IMR-90 (cell line): Measurements from ENCODE around the gene HEPH. TPM values are rescaled to one million over a fixed set of nuclear protein-coding genes. Genes with fewer than 3 reads are reported as not detected.

Experiments
- ATAC-seq: fragments of 200-7000 bp; cut with Tn5 transposase; 2 replicates; pipeline ENCODE4 v1.9.1; 2020; ENCODE audit warnings: low read depth, mild to moderate bottlenecking, moderate library complexity
- BruUV-seq: library from RNA; stranded (reverse); fragments of 400-500 nt; replicated peaks from 2 replicates; lab custom pipeline; 2021; lab: Mats Ljungman, UMichigan
- CTCF ChIA-PET: fragments of 300-600 bp; formaldehyde crosslinking; extraction: SDS; loops from one replicate; lab custom pipeline; 2021; ENCODE audit warnings: antibody characterized with exemption; lab: Yijun Ruan, JAX
- POLR2A ChIA-PET: fragments of 300-600 bp; sonication (Branson Sonifier 250); formaldehyde crosslinking; loops from one replicate; lab custom pipeline; 2022; ENCODE audit warnings: antibody characterized with exemption; ENCODE audit not compliant: unreplicated experiment; lab: Charles Lee
- DNase-seq: peaks from one replicate; pipeline ENCODE4 v3.0.0; 2013
- H2AFZ ChIP-seq: replicated peaks from 2 replicates; pipeline ENCODE3; 2013; ENCODE audit warnings: low read length, mild to moderate bottlenecking; ENCODE audit not compliant: poor library complexity
- H2AK5ac ChIP-seq: 2 replicates; pipeline ENCODE4 v1.6.1; 2013; ENCODE audit warnings: low read depth, low read length, inconsistent platforms
- H2AK9ac ChIP-seq: replicated peaks from 2 replicates; pipeline ENCODE3; 2013; ENCODE audit warnings: mild to moderate bottlenecking, low read depth, low read length, moderate library complexity; ENCODE audit not compliant: poor library complexity
- H2BK120ac ChIP-seq: 2 replicates; pipeline ENCODE4 v1.6.1; 2013; ENCODE audit warnings: low read depth, low read length, inconsistent platforms
- H2BK15ac ChIP-seq: 3 replicates; pipeline ENCODE4 v1.6.1; 2013; ENCODE audit warnings: low read depth, low read length, inconsistent platforms
- H2BK20ac ChIP-seq: 2 replicates; pipeline ENCODE4 v1.6.1; 2013; ENCODE audit warnings: low read depth, mild to moderate bottlenecking, inconsistent platforms, low read length, moderate library complexity
- H2BK5ac ChIP-seq: 2 replicates; pipeline ENCODE4 v1.6.1; 2013; ENCODE audit warnings: mild to moderate bottlenecking, low read depth, low read length, inconsistent platforms; ENCODE audit not compliant: poor library complexity, severe bottlenecking
- H3K14ac ChIP-seq: replicated peaks from 2 replicates; pipeline ENCODE4 v1.6.1; 2013; ENCODE audit warnings: low read depth, low read length, inconsistent platforms
- H3K18ac ChIP-seq: 2 replicates; pipeline ENCODE4 v1.6.1; 2013; ENCODE audit warnings: low read depth, low read length, control low read depth
- H3K23ac ChIP-seq: 2 replicates; pipeline ENCODE4 v1.6.1; 2013; ENCODE audit warnings: low read depth, low read length, inconsistent platforms
- H3K27ac ChIP-seq: 2 replicates; pipeline ENCODE4 v1.5.1; 2013; ENCODE audit warnings: mild to moderate bottlenecking, control low read depth, low read length; ENCODE audit not compliant: insufficient read depth
- H3K27me3 ChIP-seq: 2 replicates; pipeline ENCODE4 v1.6.1; 2013; ENCODE audit warnings: low read length; ENCODE audit not compliant: control insufficient read depth, insufficient read depth
- H3K36me3 ChIP-seq: 2 replicates; pipeline ENCODE4 v1.6.1; 2013; ENCODE audit warnings: low read length, mixed read lengths; ENCODE audit not compliant: control insufficient read depth, insufficient read depth
- H3K4ac ChIP-seq: 2 replicates; pipeline ENCODE4 v1.6.1; 2013; ENCODE audit warnings: low read depth, low read length, inconsistent platforms
- H3K4me1 ChIP-seq: 2 replicates; pipeline ENCODE4 v1.6.1; 2013; ENCODE audit warnings: low read length, mixed read lengths; ENCODE audit not compliant: control insufficient read depth, insufficient read depth
- H3K4me2 ChIP-seq: 2 replicates; pipeline ENCODE4 v1.6.1; 2013; ENCODE audit warnings: low read depth, mild to moderate bottlenecking, control low read depth, low read length, moderate library complexity
- H3K4me3 ChIP-seq: 2 replicates; pipeline ENCODE4 v1.5.1; 2013; ENCODE audit warnings: low read depth, mild to moderate bottlenecking, control low read depth, low read length, moderate library complexity; ENCODE audit not compliant: insufficient read depth
- H3K56ac ChIP-seq: 2 replicates; pipeline ENCODE4 v1.6.1; 2013; ENCODE audit warnings: low read length, inconsistent platforms; ENCODE audit not compliant: insufficient read depth; ENCODE audit errors: extremely low read depth
- H3K79me1 ChIP-seq, 2 experiments: 2 replicates each; pipeline ENCODE4 v1.6.1; 2013; ENCODE audit warnings: low read length in 2 of 2, inconsistent platforms in 1 of 2, low read depth in 1 of 2
- H3K9ac ChIP-seq: 2 replicates; pipeline ENCODE4 v1.6.1; 2013; ENCODE audit warnings: low read depth, low read length, control low read depth
- H3K9me1 ChIP-seq: 2 replicates; pipeline ENCODE4 v1.6.1; 2013; ENCODE audit warnings: low read length, inconsistent platforms; ENCODE audit not compliant: insufficient read depth
- H3K9me3 ChIP-seq: 2 replicates; pipeline ENCODE4 v1.6.1; 2013; ENCODE audit warnings: low read length; ENCODE audit not compliant: control insufficient read depth, insufficient read depth
- H4K20me1 ChIP-seq: 2 replicates; pipeline ENCODE4 v1.6.1; 2013; ENCODE audit warnings: low read length, inconsistent platforms; ENCODE audit not compliant: insufficient read depth
- H4K5ac ChIP-seq: 2 replicates; pipeline ENCODE4 v1.6.1; 2013; ENCODE audit warnings: mild to moderate bottlenecking, low read depth, low read length, control low read depth
- H4K8ac ChIP-seq, 2 experiments: 2 replicates each; pipeline ENCODE4 v1.6.1; 2013; ENCODE audit warnings: low read depth in 2 of 2, low read length in 2 of 2, control low read depth in 1 of 2, inconsistent platforms in 1 of 2
- H4K91ac ChIP-seq: 2 replicates; pipeline ENCODE4 v1.6.1; 2013; ENCODE audit warnings: low read depth, low read length, inconsistent platforms; ENCODE audit not compliant: insufficient read depth
- CTCF ChIP-seq: conservative IDR thresholded peaks from 2 replicates; pipeline ENCODE4 v1.5.1; 2012; ENCODE audit warnings: mild to moderate bottlenecking, low read depth, low read length, improper control_type of control experiment
- MAFK ChIP-seq: IDR thresholded peaks from 2 replicates; pipeline ENCODE4 v1.6.1; 2012; ENCODE audit warnings: low read depth, low read length, improper control_type of control experiment
- MXI1 ChIP-seq: IDR thresholded peaks from 2 replicates; pipeline ENCODE4 v1.6.1; 2012; ENCODE audit warnings: low read depth, mild to moderate bottlenecking, low read length, moderate library complexity, borderline replicate concordance
- NFE2L2 ChIP-seq: fragments of 150-350 bp; IDR thresholded peaks from 2 replicates; pipeline ENCODE4 v1.6.1; 2016; ENCODE audit warnings: low read depth, mild to moderate bottlenecking, low read length
- RAD21 ChIP-seq: IDR thresholded peaks from 2 replicates; pipeline ENCODE4 v1.6.1; 2012; ENCODE audit warnings: low read length, improper control_type of control experiment
- RFX5 ChIP-seq: IDR thresholded peaks from 2 replicates; pipeline ENCODE4 v1.8.0; 2012; ENCODE audit warnings: low read depth, mild to moderate bottlenecking, low read length, moderate library complexity
- USF2 ChIP-seq: fragments of 150-350 bp; IDR thresholded peaks from 2 replicates; pipeline ENCODE4 v1.6.1; 2017; ENCODE audit warnings: mild to moderate bottlenecking, antibody characterized with exemption, low read length, low read depth
- WGBS, 2 experiments: methylation state at CpG; one replicate each; pipeline versions ENCODE4 v1.1.5 to v1.1.7; 2013; ENCODE audit warnings: missing lambda C conversion rate in 2 of 2; ENCODE audit not compliant: insufficient read length in 1 of 2; ENCODE audit errors: extremely low coverage in 2 of 2; 5-methylcytosine and 5-hydroxymethylcytosine counted together
- dilution Hi-C: fragments of 300-500 bp; cut with HindIII; formaldehyde crosslinking; loops from one replicate; pipeline ENCODE4 v1.14.3; 2018; ENCODE audit warnings: low sequenced_read_pairs; ENCODE audit not compliant: unreplicated experiment
- in situ Hi-C: fragments of 300-500 bp; cut with MboI; formaldehyde crosslinking; loops from 3 replicates; pipeline ENCODE4 v1.14.3; 2019; ENCODE audit warnings: low sequenced_read_pairs, inconsistent platforms, mixed read lengths
- intact Hi-C: fragments of 100-400 bp; cut with micrococcal nuclease; formaldehyde crosslinking; loops from 2 replicates; pipeline ENCODE4 v1.10.0; 2022
- polyA plus RNA-seq, 3 experiments: library from polyadenylated mRNA; depleted of rRNA; stranded (reverse); fragments of >200 nt; gene quantifications; 2 replicates each; pipeline ENCODE4 v1.2.3, GENCODE V29; 2012; ENCODE audit warnings: low replicate concordance in 1 of 3
- total RNA-seq: library from RNA; depleted of rRNA; stranded (reverse); fragments of >200 nt; gene quantifications from 2 replicates; pipeline ENCODE4 v1.2.3, GENCODE V29; 2012

The HEPH gene
- total and polyA plus RNA-seq, 2 of the 4 experiments (the other 2 are of a cell fraction) = 23.5 to 29.5 TPM

- Histone ChIP-seq H3K9me3 (0 out of 2 replicates have a peak, but pooled peaks cover 2% of the 10 kb centered on the region), H2AFZ (no peak overlapping the region), H3K4ac (no peak overlapping the region), H3K9me1 (no peaks in the 10 kb centered on the region), H2BK20ac (no peak overlapping the region), H4K8ac (no peak overlapping the region), H3K14ac (no peak overlapping the region), H3K27ac (no peak overlapping the region), H3K4me1 (no peaks in the 10 kb centered on the region), H3K27me3 (no peaks in the 10 kb centered on the region), H3K56ac (no peak overlapping the region), H3K4me3 (no peak overlapping the region), H4K20me1 (no peaks in the 10 kb centered on the region), H4K91ac (no peak overlapping the region), H2AK9ac (no peak overlapping the region), H4K5ac (no peak overlapping the region), H2AK5ac (no peak overlapping the region), H3K36me3 (no peaks in the 10 kb centered on the region), H2BK15ac (no peak overlapping the region), H3K9ac (no peak overlapping the region), H3K23ac (no peak overlapping the region), H2BK120ac (no peak overlapping the region), H3K18ac (no peak overlapping the region), H2BK5ac (no peak overlapping the region), H3K79me1 (no peaks in the 10 kb centered on the region), H3K4me2 (no peak overlapping the region)
- DNase-seq = no peak
- intact Hi-C loops = no loop called here
- POLR2A ChIA-PET = no interaction called here
- WGBS, 2 experiments = no CpG with 5 or more reads among the region's 2 CpGs
- CTCF ChIA-PET = no interaction called here
- dilution Hi-C loops = no loop called here
- in situ Hi-C loops = no loop called here
- no TSS peak for BruUV-seq
- TF ChIP-seq CTCF (no peak), NFE2L2 (no peak), MAFK (peak; percentile 99), RFX5 (no peak), RAD21 (no peak), USF2 (no peak), MXI1 (no peak)
- ATAC-seq = no peak
Measured at GRCh38 chrX:66232296-66232695, 68.2 kb downstream of the HEPH start.
